ENCODE results near the gene CST8.
A peak's percentile ranks its signal among the peaks of the same experiment; 100 is the strongest.

The CST8 gene

GRCh38 chr20:23532533-23532932 lies 41.6 kb downstream of the CST8 start:
- Histone ChIP-seq H3K4me1 (ENCODE audit: control extremely low read depth in 1 of 4, control insufficient read depth in 4 of 4, insufficient read depth in 4 of 4, low read length in 3 of 4) (no peaks in the 10 kb centered on the region), H3K27ac (ENCODE audit: insufficient read depth in 1 of 2, low read depth in 1 of 2, low read length in 2 of 2, poor library complexity in 1 of 2, severe bottlenecking in 2 of 2) (no peak overlapping the region), H3K9me3 (ENCODE audit: control extremely low read depth in 1 of 5, control insufficient read depth in 4 of 5, insufficient read depth in 2 of 5, low read depth in 1 of 5, low read length in 4 of 5) (peaks cover 2 to 15% (median 3%) of the 10 kb centered on the region in 5 experiments), H3K27me3 (replicated peaks in 2 of 5; ENCODE audit: control insufficient read depth in 4 of 5, insufficient read depth in 5 of 5, low read length in 4 of 5) (no peaks in the 10 kb centered on the region), H3K36me3 (ENCODE audit: control insufficient read depth in 4 of 4, insufficient read depth in 4 of 4, low read length in 3 of 4) (no peaks in the 10 kb centered on the region), H3K4me3 (ENCODE audit: control insufficient read depth in 1 of 7, extremely low read depth in 1 of 7, insufficient read depth in 4 of 7, low read depth in 2 of 7, low read length in 6 of 7) (no peak overlapping the region)
- no CpG with 5 or more reads among the region's 1 CpG for WGBS (ENCODE audit: insufficient coverage)
- ChIA-PET POLR2A (no interaction called here), CTCF (no interaction called here)
- DNase-seq, result no peak

- Histone ChIP-seq H3K4me3 (ENCODE audit: control insufficient read depth in 1 of 7, extremely low read depth in 1 of 7, insufficient read depth in 4 of 7, low read depth in 2 of 7, low read length in 6 of 7) (no peak overlapping the region), H3K27me3 (replicated peaks in 2 of 5; ENCODE audit: control insufficient read depth in 4 of 5, insufficient read depth in 5 of 5, low read length in 4 of 5) (no peaks in the 10 kb centered on the region), H3K9me3 (ENCODE audit: control extremely low read depth in 1 of 5, control insufficient read depth in 4 of 5, insufficient read depth in 2 of 5, low read depth in 1 of 5, low read length in 4 of 5) (peaks cover 2 to 15% (median 3%) of the 10 kb centered on the region in 5 experiments), H3K27ac (ENCODE audit: insufficient read depth in 1 of 2, low read depth in 1 of 2, low read length in 2 of 2, poor library complexity in 1 of 2, severe bottlenecking in 2 of 2) (no peak overlapping the region), H3K4me1 (ENCODE audit: control extremely low read depth in 1 of 4, control insufficient read depth in 4 of 4, insufficient read depth in 4 of 4, low read length in 3 of 4) (no peaks in the 10 kb centered on the region), H3K36me3 (ENCODE audit: control insufficient read depth in 4 of 4, insufficient read depth in 4 of 4, low read length in 3 of 4) (no peaks in the 10 kb centered on the region)
- ChIA-PET CTCF (no interaction called here), POLR2A (no interaction called here)
- DNase-seq, result no peak
Observed at GRCh38 chr20:23533161-23533560, 42.2 kb downstream of the CST8 start.

- Histone ChIP-seq H3K27ac (ENCODE audit: insufficient read depth in 1 of 2, low read depth in 1 of 2, low read length in 2 of 2, poor library complexity in 1 of 2, severe bottlenecking in 2 of 2) (no peak overlapping the region), H3K4me3 (ENCODE audit: control insufficient read depth in 1 of 7, extremely low read depth in 1 of 7, insufficient read depth in 4 of 7, low read depth in 2 of 7, low read length in 6 of 7) (no peak overlapping the region), H3K4me1 (ENCODE audit: control extremely low read depth in 1 of 4, control insufficient read depth in 4 of 4, insufficient read depth in 4 of 4, low read length in 3 of 4) (no peaks in the 10 kb centered on the region), H3K36me3 (ENCODE audit: control insufficient read depth in 4 of 4, insufficient read depth in 4 of 4, low read length in 3 of 4) (no peaks in the 10 kb centered on the region), H3K27me3 (replicated peaks in 2 of 5; ENCODE audit: control insufficient read depth in 4 of 5, insufficient read depth in 5 of 5, low read length in 4 of 5) (no peaks in the 10 kb centered on the region), H3K9me3 (ENCODE audit: control extremely low read depth in 1 of 5, control insufficient read depth in 4 of 5, insufficient read depth in 2 of 5, low read depth in 1 of 5, low read length in 4 of 5) (peaks cover 0 to 8% (median 0%) of the 10 kb centered on the region in 5 experiments)
- 97% methylated on average over 14 of the region's 20 CpGs for WGBS (ENCODE audit: insufficient coverage)
- ChIA-PET POLR2A (no interaction called here), CTCF (no interaction called here)
- no peak for DNase-seq
Observed at GRCh38 chr20:23534801-23535593, 44.1 kb downstream of the CST8 start.

GRCh38 chr20:23536328-23536974 lies 45.5 kb downstream of the CST8 start:
- no peak for DNase-seq
- no peak overlapping the region for H3K4me3 ChIP-seq (ENCODE audit: control insufficient read depth in 1 of 7, extremely low read depth in 1 of 7, insufficient read depth in 4 of 7, low read depth in 2 of 7, low read length in 6 of 7)
- no peaks in the 10 kb centered on the region for H3K36me3 ChIP-seq (ENCODE audit: control insufficient read depth in 4 of 4, insufficient read depth in 4 of 4, low read length in 3 of 4)
- ChIA-PET POLR2A (no interaction called here), CTCF (no interaction called here)
- H3K4me1 ChIP-seq (ENCODE audit: control extremely low read depth in 1 of 4, control insufficient read depth in 4 of 4, insufficient read depth in 4 of 4, low read length in 3 of 4), result peaks cover 0 to 3% (median 0%) of the 10 kb centered on the region in 4 experiments
- peaks cover 0 to 8% (median 0%) of the 10 kb centered on the region in 5 experiments for H3K9me3 ChIP-seq (ENCODE audit: control extremely low read depth in 1 of 5, control insufficient read depth in 4 of 5, insufficient read depth in 2 of 5, low read depth in 1 of 5, low read length in 4 of 5)
- H3K27ac ChIP-seq (ENCODE audit: insufficient read depth in 1 of 2, low read depth in 1 of 2, low read length in 2 of 2, poor library complexity in 1 of 2, severe bottlenecking in 2 of 2), result no peak overlapping the region
- no CpG with 5 or more reads among the region's 2 CpGs for WGBS (ENCODE audit: insufficient coverage)
- H3K27me3 ChIP-seq (replicated peaks in 2 of 5; ENCODE audit: control insufficient read depth in 4 of 5, insufficient read depth in 5 of 5, low read length in 4 of 5), result no peaks in the 10 kb centered on the region

- ChIA-PET POLR2A (no interaction called here), CTCF (no interaction called here)
- Histone ChIP-seq H3K27me3 (replicated peaks in 2 of 5; ENCODE audit: control insufficient read depth in 4 of 5, insufficient read depth in 5 of 5, low read length in 4 of 5) (no peaks in the 10 kb centered on the region), H3K4me1 (ENCODE audit: control extremely low read depth in 1 of 4, control insufficient read depth in 4 of 4, insufficient read depth in 4 of 4, low read length in 3 of 4) (peaks cover 0 to 5% (median 4%) of the 10 kb centered on the region in 4 experiments), H3K9me3 (ENCODE audit: control extremely low read depth in 1 of 5, control insufficient read depth in 4 of 5, insufficient read depth in 2 of 5, low read depth in 1 of 5, low read length in 4 of 5) (peaks cover 0 to 8% (median 0%) of the 10 kb centered on the region in 5 experiments), H3K27ac (ENCODE audit: insufficient read depth in 1 of 2, low read depth in 1 of 2, low read length in 2 of 2, poor library complexity in 1 of 2, severe bottlenecking in 2 of 2) (no peak overlapping the region), H3K36me3 (ENCODE audit: control insufficient read depth in 4 of 4, insufficient read depth in 4 of 4, low read length in 3 of 4) (no peaks in the 10 kb centered on the region), H3K4me3 (ENCODE audit: control insufficient read depth in 1 of 7, extremely low read depth in 1 of 7, insufficient read depth in 4 of 7, low read depth in 2 of 7, low read length in 6 of 7) (no peak overlapping the region)
- no peak for DNase-seq
- WGBS (ENCODE audit: insufficient coverage), result no CpG with 5 or more reads among the region's 3 CpGs
Observed at GRCh38 chr20:23537030-23537429, 46.1 kb downstream of the CST8 start.

- Histone ChIP-seq H3K27ac (ENCODE audit: insufficient read depth in 1 of 2, low read depth in 1 of 2, low read length in 2 of 2, poor library complexity in 1 of 2, severe bottlenecking in 2 of 2) (no peak overlapping the region), H3K4me3 (ENCODE audit: control insufficient read depth in 1 of 7, extremely low read depth in 1 of 7, insufficient read depth in 4 of 7, low read depth in 2 of 7, low read length in 6 of 7) (no peak overlapping the region), H3K4me1 (ENCODE audit: control extremely low read depth in 1 of 4, control insufficient read depth in 4 of 4, insufficient read depth in 4 of 4, low read length in 3 of 4) (peaks cover 0 to 5% (median 4%) of the 10 kb centered on the region in 4 experiments), H3K27me3 (replicated peaks in 2 of 5; ENCODE audit: control insufficient read depth in 4 of 5, insufficient read depth in 5 of 5, low read length in 4 of 5) (no peaks in the 10 kb centered on the region), H3K9me3 (ENCODE audit: control extremely low read depth in 1 of 5, control insufficient read depth in 4 of 5, insufficient read depth in 2 of 5, low read depth in 1 of 5, low read length in 4 of 5) (peaks cover 0 to 8% (median 0%) of the 10 kb centered on the region in 5 experiments), H3K36me3 (ENCODE audit: control insufficient read depth in 4 of 4, insufficient read depth in 4 of 4, low read length in 3 of 4) (no peaks in the 10 kb centered on the region)
- 82% methylated on average over 4 of the region's 4 CpGs for WGBS (ENCODE audit: insufficient coverage)
- CTCF ChIA-PET, result no interaction called here
- DNase-seq, result no peak
- POLR2A ChIA-PET, result no interaction called here
Observed at GRCh38 chr20:23540624-23541023, 49.7 kb downstream of the CST8 start.

- Histone ChIP-seq H3K4me1 (ENCODE audit: control extremely low read depth in 1 of 4, control insufficient read depth in 4 of 4, insufficient read depth in 4 of 4, low read length in 3 of 4) (peaks cover 0 to 5% (median 4%) of the 10 kb centered on the region in 4 experiments), H3K27me3 (replicated peaks in 2 of 5; ENCODE audit: control insufficient read depth in 4 of 5, insufficient read depth in 5 of 5, low read length in 4 of 5) (no peaks in the 10 kb centered on the region), H3K27ac (ENCODE audit: insufficient read depth in 1 of 2, low read depth in 1 of 2, low read length in 2 of 2, poor library complexity in 1 of 2, severe bottlenecking in 2 of 2) (no peak overlapping the region), H3K9me3 (ENCODE audit: control extremely low read depth in 1 of 5, control insufficient read depth in 4 of 5, insufficient read depth in 2 of 5, low read depth in 1 of 5, low read length in 4 of 5) (peaks cover 0 to 3% (median 0%) of the 10 kb centered on the region in 5 experiments), H3K36me3 (ENCODE audit: control insufficient read depth in 4 of 4, insufficient read depth in 4 of 4, low read length in 3 of 4) (no peaks in the 10 kb centered on the region), H3K4me3 (ENCODE audit: control insufficient read depth in 1 of 7, extremely low read depth in 1 of 7, insufficient read depth in 4 of 7, low read depth in 2 of 7, low read length in 6 of 7) (no peak overlapping the region)
- ChIA-PET CTCF (no interaction called here), POLR2A (no interaction called here)
- peak in 2 of 3 donors; percentile 26 to 37 for DNase-seq
- WGBS (ENCODE audit: insufficient coverage), result 0% methylated on average over 1 of the region's 1 CpG
Observed at GRCh38 chr20:23541330-23541729, 50.4 kb downstream of the CST8 start.

Data from common myeloid progenitor, CD34-positive (primary cell).